Endothelial cell of umbilical vein (primary cell): ENCODE results near the gene CYP26C1. TPM values are rescaled to one million over a fixed set of nuclear protein-coding genes. Genes with fewer than 3 reads are reported as not detected.

Experiments
- BruUV-seq: library from RNA; stranded (reverse); fragments of 400-500 nt; replicated peaks from 2 replicates; lab custom pipeline; 2021; lab: Mats Ljungman, UMichigan
- CTCF ChIA-PET: fragments of 300-600, 350-600 bp; sonication (Branson Sonifier 250); formaldehyde crosslinking; loops from one replicate; lab custom pipeline; 2021; ENCODE audit warnings: antibody characterized with exemption, inconsistent platforms; lab: Charles Lee
- POLR2A ChIA-PET: fragments of 300-600, 350-600 bp; sonication (Branson Sonifier 250); formaldehyde crosslinking; loops from one replicate; lab custom pipeline; 2021; ENCODE audit warnings: antibody characterized with exemption, inconsistent platforms; lab: Charles Lee
- DNase-seq: peaks from one replicate; pipeline ENCODE4 v3.0.0-alpha.2; 2011; ENCODE audit warnings: low read depth, low spot score
- FAIRE-seq: peaks from 2 replicates; lab custom pipeline; 2011; peaks lifted over from hg19 to GRCh38; lab: Jason Lieb, UNC
- H2AFZ ChIP-seq: 2 replicates; pipeline ENCODE4 v1.6.0; 2012; ENCODE audit warnings: low read depth, low read length, control low read depth, inconsistent platforms
- H3K27ac ChIP-seq: 2 replicates; pipeline ENCODE4 v1.5.1; 2011; ENCODE audit warnings: low read depth, mild to moderate bottlenecking, control low read depth, low read length, moderate library complexity; ENCODE audit not compliant: insufficient read depth
- H3K27me3 ChIP-seq, 2 experiments: 2 replicates each; pipeline versions ENCODE4 v1.6.0 to v1.6.1; 2011; ENCODE audit warnings: low read length in 2 of 2, mixed read lengths in 1 of 2; ENCODE audit not compliant: control insufficient read depth in 2 of 2, insufficient read depth in 2 of 2
- H3K36me3 ChIP-seq, 2 experiments: 2 replicates in 1 of 2; 3 replicates in 1 of 2; pipeline ENCODE4 v1.5.1; 2011; ENCODE audit warnings: low read length in 2 of 2, mild to moderate bottlenecking in 1 of 2, moderate library complexity in 1 of 2; ENCODE audit not compliant: control insufficient read depth in 2 of 2, insufficient read depth in 2 of 2; ENCODE audit errors: extremely low read depth in 1 of 2
- H3K4me1 ChIP-seq: 3 replicates; pipeline ENCODE4 v1.5.1; 2011; ENCODE audit warnings: mild to moderate bottlenecking, low read length; ENCODE audit not compliant: control insufficient read depth, insufficient read depth; ENCODE audit errors: extremely low read depth
- H3K4me2 ChIP-seq: 2 replicates; pipeline ENCODE4 v1.6.1; 2011; ENCODE audit warnings: low read length, control low read depth, mixed read lengths; ENCODE audit not compliant: insufficient read depth
- H3K4me3 ChIP-seq, 3 experiments: fragments of 200-600 bp in 1 of 3; sonication (generic), shearing (Covaris generic) in 1 of 3; replicated peaks in 1 of 3; 2 replicates each; pipeline ENCODE4 v1.5.1; 2011 to 2016; ENCODE audit warnings: control low read depth in 3 of 3, low read length in 3 of 3, mild to moderate bottlenecking in 2 of 3, inconsistent platforms in 1 of 3, low read depth in 1 of 3, moderate library complexity in 1 of 3; ENCODE audit not compliant: insufficient read depth in 1 of 3
- H3K79me2 ChIP-seq: 2 replicates; pipeline ENCODE4 v1.6.0; 2012; ENCODE audit warnings: low read length, inconsistent platforms; ENCODE audit not compliant: control insufficient read depth, insufficient read depth
- H3K9ac ChIP-seq: replicated peaks from 2 replicates; pipeline ENCODE3; 2011; ENCODE audit warnings: low read length, control low read depth; ENCODE audit not compliant: insufficient read depth; ENCODE audit errors: extremely low read depth
- H3K9me1 ChIP-seq: replicated peaks from 3 replicates; pipeline ENCODE4 v1.6.0; 2011; ENCODE audit warnings: mild to moderate bottlenecking, low read length; ENCODE audit not compliant: control insufficient read depth, insufficient read depth; ENCODE audit errors: extremely low read depth
- H3K9me3 ChIP-seq: replicated peaks from 2 replicates; pipeline ENCODE4 v1.5.1; 2012; ENCODE audit warnings: low read length, inconsistent platforms; ENCODE audit not compliant: control insufficient read depth, insufficient read depth
- H4K20me1 ChIP-seq: replicated peaks from 2 replicates; pipeline ENCODE3; 2011; ENCODE audit warnings: mild to moderate bottlenecking, low read length; ENCODE audit not compliant: control insufficient read depth, insufficient read depth; ENCODE audit errors: extremely low read depth
- CTCF ChIP-seq, 2 donors: IDR thresholded peaks; 1 replicate in 1 of 2; 2 replicates in 1 of 2; pipeline ENCODE4 v1.5.1; 2011; ENCODE audit warnings: low read length in 2 of 2, mild to moderate bottlenecking in 2 of 2, moderate library complexity in 2 of 2, control low read depth in 1 of 2, inconsistent platforms in 1 of 2, low read depth in 1 of 2; ENCODE audit not compliant: insufficient read depth in 1 of 2; ENCODE audit errors: extremely low read depth in 1 of 2
- EZH2 ChIP-seq: IDR thresholded peaks from 2 replicates; pipeline ENCODE4 v1.6.1; 2012; ENCODE audit warnings: borderline replicate concordance, low read depth, mild to moderate bottlenecking, moderate library complexity, low read length, inconsistent platforms; ENCODE audit not compliant: severe bottlenecking
- FOS ChIP-seq: IDR thresholded peaks from 2 replicates; pipeline ENCODE4 v1.6.1; 2011; ENCODE audit warnings: mild to moderate bottlenecking, low read length, moderate library complexity, borderline replicate concordance; ENCODE audit not compliant: insufficient read depth
- GATA2 ChIP-seq: IDR thresholded peaks from 2 replicates; pipeline ENCODE4 v1.7.0; 2011; ENCODE audit warnings: low read depth, mild to moderate bottlenecking, moderate library complexity, mixed read lengths, low read length; ENCODE audit not compliant: insufficient read length, insufficient read depth
- JUN ChIP-seq: IDR thresholded peaks from 2 replicates; pipeline ENCODE4 v1.6.1; 2011; ENCODE audit warnings: borderline replicate concordance, low read depth; ENCODE audit not compliant: insufficient read length, insufficient read depth
- MAX ChIP-seq: IDR thresholded peaks from 2 replicates; pipeline ENCODE4 v1.6.1; 2011; ENCODE audit not compliant: insufficient read depth, insufficient read length
- MYC ChIP-seq: IDR thresholded peaks from one replicate; pipeline ENCODE4 v1.6.1; 2011; ENCODE audit warnings: mild to moderate bottlenecking, low read depth, low read length
- POLR2A ChIP-seq: IDR thresholded peaks from 2 replicates; pipeline ENCODE4 v1.6.1; 2012; ENCODE audit warnings: low read depth, mild to moderate bottlenecking, control low read depth, low read length
- POLR2AphosphoS5 ChIP-seq: IDR thresholded peaks from 2 replicates; pipeline ENCODE4 v1.6.1; 2012; ENCODE audit warnings: low read depth, mild to moderate bottlenecking, control low read depth, low read length, moderate library complexity; ENCODE audit not compliant: insufficient read depth
- dilution Hi-C: fragments of 300-500 bp; cut with MboI; formaldehyde crosslinking; loops from one replicate; pipeline ENCODE4 v1.15.0; 2019; ENCODE audit warnings: low sequenced_read_pairs; ENCODE audit not compliant: extremely low pct_ligation_motif_present
- intact Hi-C: fragments of 100-400 bp; cut with micrococcal nuclease; formaldehyde crosslinking; loops from one replicate; pipeline ENCODE4 v1.10.0; 2022
- polyA plus RNA-seq, 4 experiments: library from polyadenylated mRNA; depleted of rRNA in 3 of 4; stranded (reverse) in 3 of 4; unstranded in 1 of 4; fragments of >200 nt; gene quantifications; 2 replicates each; pipeline versions ENCODE4 v1.2.1 to v1.2.3, GENCODE V29; 2011 to 2012; ENCODE audit warnings: missing spikeins in 1 of 4
- total RNA-seq: library from RNA; stranded (reverse); gene quantifications from 2 replicates; pipeline ENCODE4 v1.2.3, GENCODE V29; 2021

The CYP26C1 gene
- total and polyA plus RNA-seq, 2 donors (not counting 3 experiments of a cell fraction or from before 2014, with no cell fraction given), result 0.12 to 3.0 TPM

- H3K36me3 ChIP-seq, result no peaks in the 10 kb centered on the region
- FAIRE-seq (no peak), DNase-seq (no peak)
- no peaks in the 10 kb centered on the region for H3K4me1 ChIP-seq
- TF ChIP-seq FOS, result no peak
- no peak for TF ChIP-seq MYC
- TF ChIP-seq POLR2AphosphoS5, result no peak
- no peak for TF ChIP-seq GATA2
- TF ChIP-seq CTCF (IDR thresholded peaks at IDR 0.05; ENCODE audit: extremely low read depth in 1 of 2, insufficient read depth in 1 of 2, low read depth in 1 of 2, low read length in 2 of 2), result no peak
- no peak for TF ChIP-seq EZH2
- TF ChIP-seq POLR2A, result no peak
- TF ChIP-seq JUN, result no peak
- TF ChIP-seq MAX, result no peak
- dilution Hi-C loops, result loop anchor here (25.0 kb wide), 1 partner anchor 181 kb away; no protein-coding TSS in a partner anchor
- no peak overlapping the region for H2AFZ ChIP-seq
- intact Hi-C loops, result no loop called here
- no peak overlapping the region for H3K4me2 ChIP-seq
- H3K79me2 ChIP-seq, result no peaks in the 10 kb centered on the region
- no peak overlapping the region for H3K4me3 ChIP-seq
- H3K27ac ChIP-seq, result no peak overlapping the region
- H3K9me3 ChIP-seq, result no peaks in the 10 kb centered on the region
- no peaks in the 10 kb centered on the region for H4K20me1 ChIP-seq
- H3K9ac ChIP-seq, result no peak overlapping the region
- ChIA-PET CTCF (interaction anchor here (1.3 to 4.1 kb wide), 3 partner anchors 9 to 246 kb away, joined by 3 to 25 read pairs (median 3); no protein-coding TSS in a partner anchor), POLR2A (no interaction called here)
- H3K27me3 ChIP-seq, result peaks cover 0 to 1% of the 10 kb centered on the region in 2 experiments
- no TSS peak for BruUV-seq
- no peaks in the 10 kb centered on the region for H3K9me1 ChIP-seq
Measured at GRCh38 chr10:93106631-93107072, 46.1 kb downstream of the CYP26C1 start.
